MM.1S (cell line): ENCODE data around the gene CDADC1.

Experiments
- CTCF ChIP-seq: fragments of 300-600 bp; sonication (generic); IDR thresholded peaks from 2 replicates; pipeline ENCODE4 v1.5.1; 2016; ENCODE audit warnings: antibody characterized with exemption, low read length, mixed read lengths
- EZH2phosphoT487 ChIP-seq: fragments of 300-600 bp; sonication (generic); IDR thresholded peaks from 2 replicates; pipeline ENCODE4 v1.6.1; 2018; ENCODE audit warnings: antibody characterized with exemption, low read length

- TF ChIP-seq CTCF (no peak), EZH2phosphoT487 (no peak)
Measured at GRCh38 chr13:49305792-49306425, 58.2 kb downstream of the CDADC1 start.
